B cell (primary cell): Measurements from ENCODE around the gene TMEM120B. TPM values are rescaled to one million over a fixed set of nuclear protein-coding genes. Genes with fewer than 3 reads are reported as not detected.
A peak's percentile ranks its signal among the peaks of the same experiment; 100 is the strongest.

Experiments
- ATAC-seq: fragments of 200-7000 bp; cut with Tn5 transposase; one replicate; pipeline ENCODE4 v1.10.0; 2021; ENCODE audit warnings: low read depth, mild to moderate bottlenecking, moderate number of reproducible peaks, moderate library complexity
- CTCF ChIA-PET: fragments of 350-600 bp; sonication (Branson Sonifier 250); formaldehyde crosslinking; loops from one replicate; lab custom pipeline; 2021; ENCODE audit warnings: antibody characterized with exemption, inconsistent platforms; lab: Charles Lee
- POLR2A ChIA-PET: fragments of 350-600 bp; sonication (Branson Sonifier 250); formaldehyde crosslinking; loops from one replicate; lab custom pipeline; 2021; ENCODE audit warnings: antibody characterized with exemption; lab: Charles Lee
- DNase-seq: peaks from one replicate; pipeline ENCODE4 v3.0.0; 2013
- H2AFZ ChIP-seq: 2 replicates; pipeline ENCODE4 v1.6.1; 2012; ENCODE audit warnings: mild to moderate bottlenecking, low read depth, low read length; ENCODE audit not compliant: insufficient read depth, poor library complexity, severe bottlenecking
- H3K27ac ChIP-seq, 2 donors: 1 replicate in 1 of 2; 2 replicates in 1 of 2; pipeline ENCODE4 v1.5.1; 2012 to 2013; ENCODE audit warnings: low read length in 2 of 2, mild to moderate bottlenecking in 2 of 2, moderate library complexity in 1 of 2
- H3K27me3 ChIP-seq, 4 experiments: fragments of 200-600 bp in 1 of 4; sonication (generic) in 1 of 4; replicated peaks in 1 of 4; 1 replicate in 2 of 4; 2 replicates in 2 of 4; pipeline versions ENCODE4 v1.6.1 to v1.7.0; 2013 to 2016; ENCODE audit warnings: low read length in 3 of 4, mild to moderate bottlenecking in 2 of 4, mixed read lengths in 1 of 4, moderate library complexity in 1 of 4; ENCODE audit not compliant: insufficient read depth in 4 of 4, control insufficient read depth in 3 of 4; ENCODE audit errors: control extremely low read depth in 1 of 4
- H3K36me3 ChIP-seq, 2 experiments: replicated peaks in 1 of 2; 1 replicate in 1 of 2; 2 replicates in 1 of 2; pipeline versions ENCODE4 v1.6.1 to v1.7.1; 2013; ENCODE audit warnings: low read length in 1 of 2; ENCODE audit not compliant: insufficient read depth in 2 of 2, control insufficient read depth in 1 of 2; ENCODE audit errors: control extremely low read depth in 1 of 2, extremely low read depth in 1 of 2
- H3K4me1 ChIP-seq, 2 donors: fragments of 200-600 bp in 1 of 2; sonication (generic) in 1 of 2; 1 replicate in 1 of 2; 2 replicates in 1 of 2; pipeline versions ENCODE4 v1.5.1 to v1.6.1; 2013 to 2017; ENCODE audit warnings: low read length in 2 of 2; ENCODE audit not compliant: control insufficient read depth in 2 of 2, insufficient read depth in 2 of 2
- H3K4me2 ChIP-seq: replicated peaks from 2 replicates; pipeline ENCODE3; 2012; ENCODE audit warnings: mild to moderate bottlenecking, low read depth, low read length; ENCODE audit not compliant: poor library complexity, severe bottlenecking
- H3K4me3 ChIP-seq, 5 experiments: fragments of 200-600 bp in 1 of 5; sonication (generic) in 1 of 5; 1 replicate in 3 of 5; 2 replicates in 2 of 5; pipeline versions ENCODE4 v1.5.1 to v1.7.0; 2011 to 2016; ENCODE audit warnings: low read length in 4 of 5, mild to moderate bottlenecking in 4 of 5, low read depth in 2 of 5, control low read depth in 1 of 5, moderate library complexity in 1 of 5; ENCODE audit not compliant: insufficient read depth in 1 of 5; ENCODE audit errors: control extremely low read depth in 1 of 5, extremely low read depth in 1 of 5
- H3K79me2 ChIP-seq: fragments of 200-600 bp; sonication (generic); one replicate; pipeline ENCODE4 v1.6.0; 2016; ENCODE audit warnings: low read length; ENCODE audit not compliant: control insufficient read depth, insufficient read depth
- H3K9ac ChIP-seq: fragments of 200-600 bp; sonication (generic); 2 replicates; pipeline ENCODE4 v1.6.1; 2017; ENCODE audit warnings: mild to moderate bottlenecking, low read length, moderate library complexity
- H3K9me3 ChIP-seq, 3 donors: one replicate each; pipeline versions ENCODE4 v1.6.1 to v1.7.1; 2013; ENCODE audit warnings: low read length in 2 of 3; ENCODE audit not compliant: control insufficient read depth in 2 of 3, insufficient read depth in 1 of 3; ENCODE audit errors: control extremely low read depth in 1 of 3
- H4K20me1 ChIP-seq: 2 replicates; pipeline ENCODE4 v1.6.0; 2012; ENCODE audit warnings: mild to moderate bottlenecking, low read length; ENCODE audit not compliant: insufficient read depth, control insufficient read depth, poor library complexity, severe bottlenecking
- H3K27ac Mint-ChIP-seq: one replicate; pipeline ENCODE4 v1.8.0; 2021; ENCODE audit warnings: mixed read lengths
- H3K27me3 Mint-ChIP-seq: one replicate; pipeline ENCODE4 v1.8.0; 2021; ENCODE audit warnings: mixed read lengths
- H3K4me1 Mint-ChIP-seq: one replicate; pipeline ENCODE4 v1.8.0; 2021; ENCODE audit warnings: mixed read lengths
- H3K4me3 Mint-ChIP-seq: one replicate; pipeline ENCODE4 v1.8.0; 2021; ENCODE audit warnings: mixed read lengths
- H3K9me3 Mint-ChIP-seq: one replicate; pipeline ENCODE4 v1.8.0; 2022; ENCODE audit warnings: mixed read lengths; ENCODE audit not compliant: insufficient read depth
- CTCF ChIP-seq: fragments of 200-600 bp; IDR thresholded peaks from one replicate; pipeline ENCODE4 v1.8.0; 2022; ENCODE audit warnings: antibody characterized with exemption, mild to moderate bottlenecking
- EZH2 ChIP-seq: IDR thresholded peaks from 2 replicates; pipeline ENCODE4 v1.6.1; 2012; ENCODE audit warnings: borderline replicate concordance, low read depth, mild to moderate bottlenecking, moderate library complexity, low read length; ENCODE audit not compliant: insufficient read depth, poor library complexity, severe bottlenecking
- WGBS: methylation state at CpG from one replicate; pipeline ENCODE4 v1.1.5; 2013; ENCODE audit warnings: missing lambda C conversion rate; ENCODE audit not compliant: insufficient coverage; 5-methylcytosine and 5-hydroxymethylcytosine counted together
- intact Hi-C: fragments of 100-400 bp; cut with micrococcal nuclease; formaldehyde crosslinking; loops from one replicate; pipeline ENCODE4 v1.10.0; 2022
- polyA plus RNA-seq: library from polyadenylated mRNA; depleted of rRNA; stranded (reverse); fragments of >200 nt; gene quantifications from 2 replicates; pipeline ENCODE4 v1.2.3, GENCODE V29; 2012
- total RNA-seq, 2 donors: library from RNA; stranded (reverse); fragments of 120-200 nt in 1 of 2; gene quantifications; 1 replicate in 1 of 2; 2 replicates in 1 of 2; pipeline versions ENCODE4 v1.2.3 to v1.2.4, GENCODE V29; 2013 to 2022

Gene TMEM120B
- total and polyA plus RNA-seq, 2 donors (not counting 1 experiment from before 2014, with no cell fraction given) = 9.2 to 9.7 TPM

GRCh38 chr12:121800694-121801594 lies 88.4 kb downstream of the TMEM120B start:
- Histone ChIP-seq H4K20me1 (peaks cover 19% of the 10 kb centered on the region), H3K27me3 (no peaks in the 10 kb centered on the region), H2AFZ (peak overlapping the region; percentile 75), H3K9ac (peak overlapping the region; percentile 85), H3K4me1 (peaks cover 12 to 37% of the 10 kb centered on the region in 2 donors), H3K4me3 (peak overlapping the region; percentile 79 to 95 (median 89)), H3K27ac (peak overlapping the region; percentile 97), H3K36me3 (peaks cover 3 to 20% of the 10 kb centered on the region in 2 experiments), H3K4me2 (peak overlapping the region; percentile 94), H3K9me3 (no peaks in the 10 kb centered on the region), H3K79me2 (peaks cover 50% of the 10 kb centered on the region)
- ChIA-PET POLR2A (interaction anchor here (0.5 to 13.7 kb wide), 13 partner anchors 8 to 1116 kb away, joined by 3 to 267 read pairs (median 7); partner anchors contain the start of genes PSMD9 and RHOF), CTCF (interaction anchor here (0.6 to 33.5 kb wide), 5 partner anchors 2 to 700 kb away, joined by 3 to 1947 read pairs (median 4); partner anchors contain the start of genes PSMD9, RHOF, SETD1B and ZCCHC8)
- under 1% methylated on average over 83 of the region's 86 CpGs for WGBS
- H3K4me1 Mint-ChIP-seq = peaks cover 39% of the 10 kb centered on the region
- ATAC-seq = peak; percentile 4
- peak; percentile 81 for DNase-seq
- no peaks in the 10 kb centered on the region for H3K27me3 Mint-ChIP-seq
- H3K9me3 Mint-ChIP-seq = no peaks in the 10 kb centered on the region
- peak overlapping the region; percentile 98 for H3K27ac Mint-ChIP-seq
- intact Hi-C loops = loop anchor here (5.0 to 10.0 kb wide), 2 partner anchors 281 to 704 kb away; partner anchors contain the start of gene ZCCHC8
- TF ChIP-seq EZH2 = no peak
- no peak for TF ChIP-seq CTCF
- peak overlapping the region; percentile 90 for H3K4me3 Mint-ChIP-seq
